ENCODE data around the gene ARHGAP6. TPM values are rescaled to one million over a fixed set of nuclear protein-coding genes. Genes with fewer than 3 reads are reported as not detected.

The ARHGAP6 gene
- total and polyA plus RNA-seq, 9 of the 15 experiments (the other 6 are each of a cell fraction or from before 2014, with no cell fraction given) = 12.5 to 63.6 (median 41.8) TPM

GRCh38 chrX:11557120-11557519, 108.6 kb downstream of the ARHGAP6 start:
- Histone ChIP-seq H3K36me3 (ENCODE audit: control insufficient read depth, insufficient read depth, low read length) (no peaks in the 10 kb centered on the region), H2AFZ (ENCODE audit: low read depth, low read length) (no peak overlapping the region), H4K20me1 (replicated peaks; ENCODE audit: control insufficient read depth, insufficient read depth, low read length) (no peaks in the 10 kb centered on the region), H3K27ac (ENCODE audit: extremely low read depth, low read depth, low read length) (no peak overlapping the region), H3K27me3 (ENCODE audit: control insufficient read depth in 2 of 2, insufficient read depth in 2 of 2, low read length in 2 of 2) (no peaks in the 10 kb centered on the region), H3K4me1 (replicated peaks in 1 of 2; ENCODE audit: control insufficient read depth in 2 of 2, insufficient read depth in 2 of 2, low read length in 2 of 2) (no peaks in the 10 kb centered on the region; a peak in 1 of 5 replicates), H3K9me1 (ENCODE audit: control insufficient read depth, insufficient read depth, low read length) (no peaks in the 10 kb centered on the region), H3K9ac (ENCODE audit: insufficient read depth in 1 of 2, low read depth in 2 of 2, low read length in 2 of 2) (no peak overlapping the region), H3K4me3 (no peak overlapping the region), H3K79me2 (ENCODE audit: control insufficient read depth, insufficient read depth, low read length) (no peaks in the 10 kb centered on the region), H3K9me3 (replicated peaks; ENCODE audit: control insufficient read depth, insufficient read depth, low read depth, low read length) (no peaks in the 10 kb centered on the region), H3K4me2 (ENCODE audit: insufficient read depth, low read length) (no peak overlapping the region)
- intact Hi-C loops (cut with micrococcal nuclease) (no loop called here), in situ Hi-C loops (cut with MboI) (no loop called here)
- no peak for TF ChIP-seq NR4A1 (CRISPR knock-in tag; IDR thresholded peaks at IDR 0.05)
- no peak for TF ChIP-seq NR4A1 (tag; IDR thresholded peaks at IDR 0.05)
- peak; percentile 62 for TF ChIP-seq FOSL1 (tag; conservative IDR thresholded peaks at IDR 0.05)
- TF ChIP-seq POLR2B (IDR thresholded peaks at IDR 0.05; ENCODE audit: low read depth, partially characterized antibody) = no peak
- no peak for ATAC-seq
- no TSS peak for BruUV-seq (replicated peaks)
- ChIA-PET POLR2A (no interaction called here), CTCF (ENCODE audit: low intra/inter-chr PET ratio) (no interaction called here)
- WGBS (ENCODE audit: insufficient coverage, low coverage, missing lambda C conversion rate) = 0% methylated on average over 2 of the region's 2 CpGs
- DNase-seq (ENCODE audit: extremely low read depth in 1 of 4, low spot score in 3 of 4) = no peak
- FAIRE-seq = no peak

- 12% methylated on average over 5 of the region's 5 CpGs for WGBS (ENCODE audit: insufficient coverage, low coverage, missing lambda C conversion rate)
- H3K9ac ChIP-seq (ENCODE audit: insufficient read depth in 1 of 2, low read depth in 2 of 2, low read length in 2 of 2) = no peak overlapping the region
- FAIRE-seq = no peak
- H3K4me2 ChIP-seq (ENCODE audit: insufficient read depth, low read length) = no peak overlapping the region
- H2AFZ ChIP-seq (ENCODE audit: low read depth, low read length) = no peak overlapping the region
- ChIA-PET POLR2A (no interaction called here), CTCF (ENCODE audit: low intra/inter-chr PET ratio) (no interaction called here)
- H3K79me2 ChIP-seq (ENCODE audit: control insufficient read depth, insufficient read depth, low read length) = no peaks in the 10 kb centered on the region
- no peaks in the 10 kb centered on the region for H3K36me3 ChIP-seq (ENCODE audit: control insufficient read depth, insufficient read depth, low read length)
- no peak overlapping the region for H3K4me3 ChIP-seq
- no peak overlapping the region for H3K27ac ChIP-seq (ENCODE audit: extremely low read depth, low read depth, low read length)
- in situ Hi-C loops (cut with MboI) (no loop called here), intact Hi-C loops (cut with micrococcal nuclease) (no loop called here)
- no peak for ATAC-seq
- BruUV-seq (replicated peaks) = no TSS peak
- no peak for DNase-seq (ENCODE audit: extremely low read depth in 1 of 4, low spot score in 3 of 4)
- no peaks in the 10 kb centered on the region for H3K27me3 ChIP-seq (ENCODE audit: control insufficient read depth in 2 of 2, insufficient read depth in 2 of 2, low read length in 2 of 2)
- no peaks in the 10 kb centered on the region for H4K20me1 ChIP-seq (replicated peaks; ENCODE audit: control insufficient read depth, insufficient read depth, low read length)
- no peaks in the 10 kb centered on the region for H3K9me3 ChIP-seq (replicated peaks; ENCODE audit: control insufficient read depth, insufficient read depth, low read depth, low read length)
- no peaks in the 10 kb centered on the region; a peak in 1 of 5 replicates for H3K4me1 ChIP-seq (replicated peaks in 1 of 2; ENCODE audit: control insufficient read depth in 2 of 2, insufficient read depth in 2 of 2, low read length in 2 of 2)
- no peaks in the 10 kb centered on the region for H3K9me1 ChIP-seq (ENCODE audit: control insufficient read depth, insufficient read depth, low read length)
- TF ChIP-seq POLR2B (IDR thresholded peaks at IDR 0.05; ENCODE audit: low read depth, partially characterized antibody) = no peak
- no peak for TF ChIP-seq MCM5 (IDR thresholded peaks at IDR 0.05; ENCODE audit: low read depth)
- TF ChIP-seq FOS (IDR thresholded peaks at IDR 0.05; ENCODE audit: extremely low read depth, insufficient read length) = no peak
- no peak for TF ChIP-seq NCOA2 (IDR thresholded peaks at IDR 0.05; ENCODE audit: partially characterized antibody in 2 of 2)
- TF ChIP-seq TOE1 (IDR thresholded peaks at IDR 0.05; ENCODE audit: borderline replicate concordance) = no peak
- no peak for TF ChIP-seq TOE1 (CRISPR knock-in tag; IDR thresholded peaks at IDR 0.05; ENCODE audit: borderline replicate concordance, low read depth)
- TF ChIP-seq SMARCC2 (IDR thresholded peaks at IDR 0.05; ENCODE audit: low read depth) = no peak
- no peak for TF ChIP-seq KLF16 (IDR thresholded peaks at IDR 0.05)
- TF ChIP-seq CHD2 (IDR thresholded peaks at IDR 0.05; ENCODE audit: low read depth, low read length) = no peak
- no peak for TF ChIP-seq TRIM25 (IDR thresholded peaks at IDR 0.05; ENCODE audit: borderline replicate concordance)
- no peak for TF ChIP-seq U2AF1 (optimal IDR thresholded peaks at IDR 0.05; ENCODE audit: low read depth, low read length)
- TF ChIP-seq MEF2A (IDR thresholded peaks at IDR 0.05; ENCODE audit: control insufficient read depth, low read depth, low read length) = no peak
Measured at GRCh38 chrX:11555759-11556158, 110.0 kb downstream of the ARHGAP6 start.
